Measurements from ENCODE around the gene TRIM41. TPM values are rescaled to one million over a fixed set of nuclear protein-coding genes. Genes with fewer than 3 reads are reported as not detected.

The TRIM41 gene
- total RNA-seq, 1 donor, result 9.9 TPM

- H3K4me3 ChIP-seq (ENCODE audit: low read depth, low read length), result peak overlapping the region; percentile 50
- DNase-seq (ENCODE audit: low read depth), result peak; percentile 61
- no peak for TF ChIP-seq CTCF (IDR thresholded peaks at IDR 0.05; ENCODE audit: insufficient read depth, low read depth, low read length)
These were observed 6.8 kb upstream of the TRIM41 start for GRCh38 chr5:181215997-181216989.

GRCh38 chr5:181217111-181217802 is 5.8 kb upstream of the TRIM41 start:
- peak; percentile 68 for DNase-seq (ENCODE audit: low read depth)
- TF ChIP-seq CTCF (IDR thresholded peaks at IDR 0.05; ENCODE audit: insufficient read depth, low read depth, low read length), result no peak
- peak overlapping the region; percentile 50 for H3K4me3 ChIP-seq (ENCODE audit: low read depth, low read length)

GRCh38 chr5:181217803-181218062 is 5.3 kb upstream of the TRIM41 start:
- H3K4me3 ChIP-seq (ENCODE audit: low read depth, low read length), result peak overlapping the region; percentile 50
- TF ChIP-seq CTCF (IDR thresholded peaks at IDR 0.05; ENCODE audit: insufficient read depth, low read depth, low read length), result no peak
- no peak for DNase-seq (ENCODE audit: low read depth)

GRCh38 chr5:181218795-181219124 is 4.3 kb upstream of the TRIM41 start:
- peak overlapping the region; percentile 49 for H3K4me3 ChIP-seq (ENCODE audit: low read depth, low read length)
- no peak for TF ChIP-seq CTCF (IDR thresholded peaks at IDR 0.05; ENCODE audit: insufficient read depth, low read depth, low read length)
- no peak for DNase-seq (ENCODE audit: low read depth)

- H3K4me3 ChIP-seq (ENCODE audit: low read depth, low read length), result no peak overlapping the region
- no peak for TF ChIP-seq CTCF (IDR thresholded peaks at IDR 0.05; ENCODE audit: insufficient read depth, low read depth, low read length)
- no peak for DNase-seq (ENCODE audit: low read depth)
These were observed 3.6 kb upstream of the TRIM41 start for GRCh38 chr5:181219262-181220177.

- no peak for TF ChIP-seq CTCF (IDR thresholded peaks at IDR 0.05; ENCODE audit: insufficient read depth, low read depth, low read length)
- DNase-seq (ENCODE audit: low read depth), result no peak
- H3K4me3 ChIP-seq (ENCODE audit: low read depth, low read length), result no peak overlapping the region
These were observed 2.9 kb upstream of the TRIM41 start for GRCh38 chr5:181220178-181220515.
